SU-DHL-6 (cell line): ENCODE results near the gene PLEK.

ENCODE experiments used
- H2AFZ ChIP-seq: fragments of 200-600 bp; sonication (generic); 2 replicates; pipeline ENCODE4 v1.6.1; 2014; ENCODE audit warnings: low read depth, mild to moderate bottlenecking, moderate library complexity, mixed read lengths, antibody characterized with exemption, low read length; ENCODE audit not compliant: severe bottlenecking
- H3F3A ChIP-seq: fragments of 200-600 bp; shearing (Covaris generic); 2 replicates; pipeline ENCODE4 v1.6.0; 2016; ENCODE audit warnings: antibody characterized with exemption, mild to moderate bottlenecking; ENCODE audit not compliant: insufficient read depth
- H3K27ac ChIP-seq: fragments of 200-600 bp; sonication (generic); 2 replicates; pipeline ENCODE4 v1.5.1; 2016; ENCODE audit warnings: low read depth, mild to moderate bottlenecking, low read length, moderate library complexity, mixed read lengths
- H3K27me3 ChIP-seq: fragments of 200-600 bp; sonication (generic), shearing (Covaris generic); 2 replicates; pipeline ENCODE4 v1.6.0; 2014; ENCODE audit warnings: mild to moderate bottlenecking, low read length
- H3K36me3 ChIP-seq: fragments of 200-600 bp; sonication (generic); 2 replicates; pipeline ENCODE4 v1.6.1; 2014; ENCODE audit warnings: mild to moderate bottlenecking, low read length, mixed read lengths
- H3K4me2 ChIP-seq: fragments of 300-600, 200-600 bp; shearing (Covaris generic), sonication (generic); 2 replicates; pipeline ENCODE4 v1.6.0; 2014; ENCODE audit warnings: low read length, low read depth, mild to moderate bottlenecking; ENCODE audit not compliant: poor library complexity, severe bottlenecking
- H3K4me3 ChIP-seq: fragments of 200-600 bp; sonication (generic); 2 replicates; pipeline ENCODE4 v1.5.1; 2014; ENCODE audit warnings: antibody characterized with exemption, low read length, mild to moderate bottlenecking, mixed read lengths; ENCODE audit not compliant: insufficient read depth, poor library complexity, severe bottlenecking
- H3K79me2 ChIP-seq: fragments of 200-600 bp; sonication (generic); 2 replicates; pipeline ENCODE4 v1.6.1; 2014; ENCODE audit warnings: mild to moderate bottlenecking, low read length, moderate library complexity; ENCODE audit not compliant: insufficient read depth
- H3K9ac ChIP-seq: fragments of 200-600 bp; sonication (generic); 2 replicates; pipeline ENCODE4 v1.7.0; 2014; ENCODE audit warnings: mild to moderate bottlenecking, low read length
- H3K9me2 ChIP-seq: fragments of 200-600 bp; sonication (generic); replicated peaks from 2 replicates; pipeline ENCODE4 v1.6.1; 2014; ENCODE audit warnings: low read length; ENCODE audit not compliant: insufficient read depth
- H3K9me3 ChIP-seq: fragments of 200-600 bp; sonication (generic); 2 replicates; pipeline ENCODE4 v1.6.1; 2014; ENCODE audit warnings: low read length, mixed read lengths; ENCODE audit not compliant: insufficient read depth
- H4K20me1 ChIP-seq: fragments of 200-600 bp; sonication (generic); 2 replicates; pipeline ENCODE4 v1.6.1; 2014; ENCODE audit warnings: low read depth, mild to moderate bottlenecking, antibody characterized with exemption, low read length, moderate library complexity, mixed read lengths
- CTCF ChIP-seq: fragments of 200-600 bp; sonication (generic); IDR thresholded peaks from one replicate; pipeline ENCODE4 v1.5.1; 2017; ENCODE audit warnings: antibody characterized with exemption, mild to moderate bottlenecking, low read length, moderate library complexity; ENCODE audit not compliant: insufficient read depth, poor library complexity, severe bottlenecking
- EZH2phosphoT487 ChIP-seq: fragments of 200-600 bp; sonication (generic), shearing (Covaris generic); conservative IDR thresholded peaks from 2 replicates; pipeline ENCODE4 v1.6.1; 2018; ENCODE audit warnings: mild to moderate bottlenecking, antibody characterized with exemption, low read length, moderate library complexity, mixed read lengths

PLEK gene

GRCh38 chr2:68318914-68319397 lies 46.1 kb upstream of the PLEK start:
- Histone ChIP-seq H3K9me2 (no peaks in the 10 kb centered on the region), H3K27ac (no peak overlapping the region), H3K36me3 (no peaks in the 10 kb centered on the region), H3F3A (no peaks in the 10 kb centered on the region), H3K4me2 (peak overlapping the region; percentile 35), H3K9ac (no peak overlapping the region), H3K27me3 (0 out of 2 replicates have a peak, but pooled peaks cover 2% of the 10 kb centered on the region), H3K4me3 (no peak overlapping the region), H3K79me2 (no peaks in the 10 kb centered on the region), H2AFZ (no peak overlapping the region), H4K20me1 (no peaks in the 10 kb centered on the region), H3K9me3 (no peaks in the 10 kb centered on the region)
- TF ChIP-seq CTCF: no peak
- no peak for TF ChIP-seq EZH2phosphoT487

DNA sequence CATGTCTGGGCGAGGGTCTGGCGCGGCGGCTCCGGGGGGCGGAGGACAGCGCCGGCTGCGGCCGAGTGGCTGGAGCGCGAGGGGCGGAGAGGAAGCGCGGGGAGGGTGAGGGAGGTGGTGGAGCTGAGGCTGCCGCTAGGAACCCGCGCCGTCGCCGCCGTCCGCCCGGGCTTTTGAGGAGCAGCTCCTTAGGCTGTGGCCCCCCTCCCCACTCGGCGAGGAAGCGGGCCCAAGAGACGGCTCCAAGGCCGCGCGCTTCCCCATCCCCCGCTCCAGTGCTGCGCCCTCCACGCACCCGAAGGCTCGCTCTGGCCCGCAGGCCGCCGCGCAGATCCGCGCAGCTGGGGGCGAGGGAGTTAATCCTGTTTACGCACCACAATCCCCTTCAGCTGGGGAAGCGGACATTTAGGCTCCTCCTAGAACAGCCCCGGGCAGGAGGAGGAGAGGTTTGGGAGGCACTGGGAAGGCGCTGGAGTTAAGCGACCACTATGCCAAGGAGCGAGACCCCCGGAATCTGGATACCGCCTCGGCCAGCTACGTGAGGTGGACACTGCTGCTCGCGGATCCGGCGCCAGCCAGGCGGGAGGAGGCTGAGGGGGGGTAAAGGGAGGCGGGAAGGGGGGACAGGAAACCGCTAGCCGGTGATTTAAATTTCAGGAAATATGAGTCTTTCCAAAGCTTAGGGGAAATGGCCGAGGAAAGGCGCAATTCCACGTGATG lies 45.5 kb upstream of the PLEK start, which contains the start of gene CNRIP1:
Gene CNRIP1 (minus strand): TSS at position 552 of the 720 bp plus-strand sequence. CDS start 549 bp downstream, at position 3.
- Histone ChIP-seq H3K9me2 (no peaks in the 10 kb centered on the region), H2AFZ (peak within 1 kb of the TSS; percentile 29), H3K9me3 (no peaks in the 10 kb centered on the region), H3K79me2 (no peaks in the 10 kb centered on the region), H3K27ac (no peak within 1 kb of the TSS), H3F3A (no peaks in the 10 kb centered on the region), H4K20me1 (no peaks in the 10 kb centered on the region), H3K27me3 (0 out of 2 replicates have a peak, but pooled peaks cover 2% of the 10 kb centered on the region), H3K4me3 (no peak within 1 kb of the TSS), H3K9ac (no peak within 1 kb of the TSS), H3K4me2 (peak within 1 kb of the TSS; percentile 35), H3K36me3 (no peaks in the 10 kb centered on the region)
- no peak for TF ChIP-seq CTCF
- no peak for TF ChIP-seq EZH2phosphoT487

DNA sequence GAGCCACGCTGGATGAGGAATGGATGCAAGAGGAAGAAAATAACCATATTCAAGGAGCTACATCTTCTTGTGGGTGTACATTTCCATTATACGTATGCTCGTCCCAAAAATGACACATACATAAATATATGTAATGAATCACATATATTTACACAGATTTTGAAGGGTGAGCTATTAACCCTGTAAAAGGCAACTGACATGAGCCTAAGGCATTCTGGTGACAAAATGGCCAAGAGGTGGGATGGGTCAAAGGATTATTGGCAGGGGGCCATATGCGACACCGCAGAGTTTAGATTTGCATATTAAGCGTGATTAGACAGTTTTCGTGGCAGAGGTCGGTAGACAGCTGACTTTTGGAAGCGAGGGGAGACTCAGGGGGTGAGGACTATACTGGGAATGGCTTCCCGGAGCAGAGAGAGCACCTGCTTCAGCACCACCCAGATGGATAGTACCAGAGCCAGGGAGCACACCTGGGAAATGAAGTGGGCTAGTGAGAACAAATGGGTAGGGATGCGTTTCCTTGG lies 44.9 kb upstream of the PLEK start:
- H3K4me2 ChIP-seq: peak overlapping the region; percentile 35
- 0 out of 2 replicates have a peak, but pooled peaks cover 2% of the 10 kb centered on the region for H3K27me3 ChIP-seq
- no peaks in the 10 kb centered on the region for H3K79me2 ChIP-seq
- no peak overlapping the region for H3K9ac ChIP-seq
- H3F3A ChIP-seq: no peaks in the 10 kb centered on the region
- H3K9me2 ChIP-seq: no peaks in the 10 kb centered on the region
- H3K4me3 ChIP-seq: no peak overlapping the region
- no peak overlapping the region for H2AFZ ChIP-seq
- no peaks in the 10 kb centered on the region for H3K9me3 ChIP-seq
- H3K36me3 ChIP-seq: no peaks in the 10 kb centered on the region
- TF ChIP-seq EZH2phosphoT487 (no peak), CTCF (no peak)
- no peaks in the 10 kb centered on the region for H4K20me1 ChIP-seq
- H3K27ac ChIP-seq: no peak overlapping the region
